ENCODE measurements around the gene IMMP2L.

IMMP2L gene

DNA sequence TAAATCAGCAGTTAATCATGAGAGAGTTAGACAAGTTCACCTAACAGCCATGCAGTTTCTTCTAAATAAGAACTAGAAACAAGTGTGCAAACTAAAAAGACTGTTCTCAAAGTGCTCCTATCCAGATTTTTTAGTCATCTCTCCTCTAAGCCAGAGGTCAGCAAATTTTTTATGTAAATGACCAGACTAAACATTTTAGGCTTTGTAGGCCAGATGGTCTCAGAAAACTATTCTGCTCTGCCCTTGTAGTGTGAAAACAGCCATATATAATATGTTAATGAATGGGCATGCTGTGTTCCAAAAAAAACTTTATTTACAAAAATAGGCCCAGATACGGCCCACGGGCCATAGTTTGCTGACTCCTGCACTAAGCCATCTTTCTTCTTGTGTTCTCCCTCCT is 734.4 kb downstream of the IMMP2L start:
- TF ChIP-seq, protein P1, sequence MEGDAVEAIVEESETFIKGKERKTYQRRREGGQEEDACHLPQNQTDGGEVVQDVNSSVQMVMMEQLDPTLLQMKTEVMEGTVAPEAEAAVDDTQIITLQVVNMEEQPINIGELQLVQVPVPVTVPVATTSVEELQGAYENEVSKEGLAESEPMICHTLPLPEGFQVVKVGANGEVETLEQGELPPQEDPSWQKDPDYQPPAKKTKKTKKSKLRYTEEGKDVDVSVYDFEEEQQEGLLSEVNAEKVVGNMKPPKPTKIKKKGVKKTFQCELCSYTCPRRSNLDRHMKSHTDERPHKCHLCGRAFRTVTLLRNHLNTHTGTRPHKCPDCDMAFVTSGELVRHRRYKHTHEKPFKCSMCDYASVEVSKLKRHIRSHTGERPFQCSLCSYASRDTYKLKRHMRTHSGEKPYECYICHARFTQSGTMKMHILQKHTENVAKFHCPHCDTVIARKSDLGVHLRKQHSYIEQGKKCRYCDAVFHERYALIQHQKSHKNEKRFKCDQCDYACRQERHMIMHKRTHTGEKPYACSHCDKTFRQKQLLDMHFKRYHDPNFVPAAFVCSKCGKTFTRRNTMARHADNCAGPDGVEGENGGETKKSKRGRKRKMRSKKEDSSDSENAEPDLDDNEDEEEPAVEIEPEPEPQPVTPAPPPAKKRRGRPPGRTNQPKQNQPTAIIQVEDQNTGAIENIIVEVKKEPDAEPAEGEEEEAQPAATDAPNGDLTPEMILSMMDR (IDR thresholded peaks at IDR 0.05; ENCODE audit: low read depth, low read length) = no peak
- DNase-seq (ENCODE audit: extremely low read depth, low read depth) = no peak

DNA sequence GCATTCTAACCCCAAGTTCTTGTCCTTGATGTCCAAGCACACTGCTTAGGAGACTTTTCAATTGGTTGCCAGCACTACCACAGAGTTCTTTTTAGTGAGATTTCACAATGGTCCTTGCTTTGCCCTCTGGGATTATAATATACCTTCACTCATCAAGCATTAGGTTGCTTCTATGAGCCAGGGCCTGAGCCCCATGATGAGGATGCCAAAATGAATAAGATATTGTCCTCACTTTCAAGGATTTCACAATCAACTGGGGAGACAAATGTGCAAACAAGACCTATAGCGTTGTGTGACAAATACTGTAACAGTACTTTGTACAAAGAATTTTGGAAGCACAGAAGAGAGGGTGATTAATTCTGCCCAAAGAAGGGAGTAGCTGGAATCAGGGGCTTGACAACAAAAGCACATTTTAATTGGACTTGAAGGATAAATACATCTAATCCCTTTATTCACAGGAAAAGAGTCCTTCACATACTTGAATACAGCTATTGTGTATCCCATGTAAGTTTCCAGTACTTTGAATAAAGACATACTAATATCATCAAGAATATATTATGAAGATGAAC is 734.9 kb downstream of the IMMP2L start:
- TF ChIP-seq, protein P1 (IDR thresholded peaks at IDR 0.05; ENCODE audit: low read depth, low read length) = no peak
- DNase-seq (ENCODE audit: extremely low read depth, low read depth) = no peak

DNA sequence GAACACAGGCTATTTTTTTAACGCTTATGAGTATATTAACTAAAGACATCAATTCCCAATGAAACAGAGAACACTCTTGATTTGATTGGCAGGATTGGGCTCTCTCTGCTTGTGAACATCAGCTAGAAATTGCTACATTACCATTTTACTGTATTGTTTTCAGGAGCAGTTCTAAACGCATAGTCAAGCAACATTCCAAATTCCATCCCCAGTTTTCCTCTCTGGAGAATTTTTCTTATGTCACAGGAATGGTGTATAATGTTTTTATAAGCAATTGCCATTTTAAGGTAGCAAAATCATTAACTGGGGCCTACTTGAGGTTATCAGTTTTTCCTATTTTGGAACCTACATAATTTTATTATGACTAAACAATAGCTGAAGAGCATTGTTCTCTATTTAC is 748.3 kb downstream of the IMMP2L start:
- TF ChIP-seq, protein P1 (IDR thresholded peaks at IDR 0.05; ENCODE audit: low read depth, low read length) = no peak
- DNase-seq (ENCODE audit: extremely low read depth, low read depth) = no peak

DNA sequence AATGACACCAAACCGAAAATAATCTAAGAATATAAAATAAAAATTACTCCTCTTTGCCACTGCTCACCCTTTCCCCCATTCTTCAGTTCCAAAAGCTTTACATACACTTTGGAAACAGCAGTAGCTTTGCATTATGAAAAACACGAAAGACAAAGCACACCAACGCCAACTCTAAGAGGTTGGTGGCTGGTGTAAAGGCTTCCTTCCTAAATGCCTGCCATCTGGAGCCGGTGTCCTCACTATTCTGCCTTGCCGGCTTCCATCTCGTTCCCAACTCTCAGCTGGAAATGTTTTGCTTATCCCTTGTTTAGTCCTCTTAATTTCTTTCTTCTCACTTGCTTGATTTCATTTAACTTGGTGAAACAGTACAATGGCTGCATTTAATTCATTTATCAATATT is 752.5 kb downstream of the IMMP2L start:
- TF ChIP-seq, protein P1 (IDR thresholded peaks at IDR 0.05; ENCODE audit: low read depth, low read length) = no peak
- DNase-seq (ENCODE audit: extremely low read depth, low read depth) = no peak

DNA sequence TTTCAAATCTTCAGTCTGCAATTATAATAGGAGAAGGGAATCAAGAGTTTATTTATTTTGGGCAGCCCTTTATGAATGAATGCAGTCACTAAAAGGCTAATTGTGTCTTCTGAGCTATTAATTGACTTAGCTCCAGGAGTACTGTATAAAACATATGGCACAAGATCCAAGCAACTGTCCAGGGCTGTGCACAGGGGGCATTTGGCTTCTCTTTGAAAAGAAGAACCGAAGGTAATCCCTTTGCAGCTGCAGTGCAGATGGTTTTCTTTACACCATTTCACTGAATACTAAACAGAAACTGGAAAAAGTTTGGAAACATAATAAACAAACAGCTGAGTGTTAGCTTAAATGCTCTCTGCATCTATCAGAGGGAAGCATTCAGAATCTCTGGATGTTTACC is 753.9 kb downstream of the IMMP2L start:
- TF ChIP-seq, protein P1 (IDR thresholded peaks at IDR 0.05; ENCODE audit: low read depth, low read length) = no peak
- DNase-seq (ENCODE audit: extremely low read depth, low read depth) = no peak

DNA sequence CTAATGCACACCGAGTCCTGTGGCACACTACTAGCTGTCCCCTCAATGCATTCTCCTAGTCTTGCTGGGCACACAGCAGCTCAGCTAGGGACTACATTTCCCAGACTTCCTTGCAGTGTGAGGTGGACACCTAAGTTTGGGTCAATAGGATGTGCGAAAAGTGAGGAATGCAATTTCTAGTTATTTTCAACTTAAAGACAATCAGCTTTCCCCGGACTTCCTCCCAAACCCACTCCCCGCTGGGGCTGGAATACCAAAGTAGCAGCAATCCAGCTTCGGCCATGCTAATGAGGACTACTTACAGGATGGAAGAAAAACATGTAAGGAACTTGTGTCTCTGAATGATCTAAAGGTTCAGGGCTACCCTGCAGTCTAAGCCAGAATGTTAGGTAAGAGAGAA is 757.8 kb downstream of the IMMP2L start:
- DNase-seq (ENCODE audit: extremely low read depth, low read depth) = no peak
- TF ChIP-seq, protein P1 (IDR thresholded peaks at IDR 0.05; ENCODE audit: low read depth, low read length) = no peak

DNA sequence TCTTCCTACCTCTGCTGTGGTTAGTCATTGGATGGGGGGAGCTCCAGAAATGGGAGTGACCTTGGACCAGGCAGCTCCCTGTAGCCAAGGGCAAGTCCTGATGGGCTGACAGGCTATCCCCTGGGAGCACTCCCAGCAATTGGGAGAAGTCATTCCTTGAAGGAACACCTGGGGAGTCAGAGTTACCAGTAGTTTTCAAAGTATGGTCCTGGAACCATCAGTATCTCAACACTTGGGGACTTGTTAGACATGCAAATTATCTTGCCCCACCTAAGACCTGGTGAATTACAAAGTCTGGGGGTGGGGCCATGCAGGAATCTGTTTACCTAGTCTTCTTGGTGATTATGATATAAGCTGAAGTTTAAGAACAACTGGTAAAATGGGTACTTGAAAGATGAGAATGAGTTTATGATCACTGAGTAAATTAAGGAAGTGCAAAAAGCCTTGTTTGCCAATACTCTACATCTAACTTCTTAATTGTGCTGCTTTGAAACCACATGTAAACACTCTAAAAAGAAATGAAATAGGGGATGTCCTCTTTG is 758.6 kb downstream of the IMMP2L start:
- TF ChIP-seq, protein P1 (IDR thresholded peaks at IDR 0.05; ENCODE audit: low read depth, low read length) = no peak

More for the DNA sequence above, 758.6 kb downstream of the IMMP2L start:
- no peak for DNase-seq (ENCODE audit: extremely low read depth, low read depth)
